ENCODE data around the gene CTU1.

- TF ChIP-seq CTCF (IDR thresholded peaks at IDR 0.05 in 8 of 11, conservative IDR thresholded peaks at IDR 0.05 in 3 of 11) = peak in 3 of 11 experiments; percentile 12 to 20 (median 17)
- TF ChIP-seq POLR2A (IDR thresholded peaks at IDR 0.05) = no peak
- TF ChIP-seq POLR2AphosphoS5 (IDR thresholded peaks at IDR 0.05) = peak in 2 of 3 donors; percentile 24 to 62
These were observed 23.8 kb upstream of the CTU1 start for GRCh38 chr19:51131780-51132680.
